Measurements from ENCODE around the gene FAM177A1. TPM values are rescaled to one million over a fixed set of nuclear protein-coding genes. Genes with fewer than 3 reads are reported as not detected.

Gene FAM177A1
- polyA plus RNA-seq, 1 experiment = 29.5 TPM

DNA sequence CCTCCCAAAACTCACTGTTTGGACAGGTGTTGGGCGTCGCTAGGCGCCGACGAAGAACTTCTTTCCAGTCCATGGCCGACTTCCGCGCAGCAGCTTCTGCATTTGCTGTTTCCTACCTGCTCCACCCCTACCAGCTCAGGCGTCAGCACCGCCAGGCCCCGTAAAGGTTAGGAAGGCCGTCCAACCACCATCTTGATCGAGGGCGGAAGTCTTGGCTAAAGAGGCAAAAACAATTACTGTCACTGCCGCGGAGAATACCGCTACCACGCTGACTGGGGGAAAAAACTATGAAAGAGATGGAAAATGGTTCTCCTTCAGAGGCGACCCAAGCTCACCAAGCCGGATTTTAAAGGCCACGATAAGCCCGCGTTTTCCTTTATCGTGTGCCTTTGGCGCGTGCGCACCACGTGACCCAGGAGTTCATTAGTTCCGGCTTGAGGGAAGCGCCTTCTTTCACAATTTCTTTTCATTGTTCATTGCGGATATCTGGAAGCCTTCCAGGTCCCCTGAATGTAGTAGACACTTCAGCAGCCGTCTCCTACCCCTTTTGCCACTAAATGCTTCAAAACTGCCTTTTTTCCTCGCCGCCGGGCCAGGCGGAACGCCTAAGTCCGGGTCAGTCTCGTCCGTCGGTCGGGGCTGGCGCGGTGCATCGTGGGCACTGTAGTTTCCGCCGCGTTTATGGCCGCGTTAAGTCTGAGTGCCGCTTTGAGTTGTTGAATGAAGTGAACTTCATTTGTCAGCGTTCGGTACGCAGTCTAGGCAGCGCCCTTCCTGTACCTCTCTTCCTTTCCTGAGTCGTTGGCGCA lies 76.0 kb downstream of the FAM177A1 start, which contains the start of the genes PPP2R3C and PRORP:
PPP2R3C (minus strand) TSS at position 104 of the 809 bp plus-strand sequence; CDS start at position 73, 31 bp downstream.
PRORP (plus strand) TSS at position 666 of the 809 bp plus-strand sequence. CDS start 694 bp downstream, outside the sequence.
- H3K27me3 ChIP-seq (ENCODE audit: control insufficient read depth, insufficient read depth, low read length) = no peaks in the 10 kb centered on the region
- H3K36me3 ChIP-seq (ENCODE audit: control insufficient read depth, insufficient read depth, low read length) = peaks cover 2% of the 10 kb centered on the region; the same call in 1 of the 2 replicates
- CTCF ChIA-PET = interaction anchor here (0.7 to 2.0 kb wide), 3 partner anchors 19 to 93 kb away, joined by 3 to 7 read pairs (median 4); no protein-coding TSS in a partner anchor
- peak within 1 kb of the TSS; percentile 72 for H3K4me3 ChIP-seq (ENCODE audit: low read depth, low read length)
- peak; percentile 72 for DNase-seq (ENCODE audit: low read depth)
- POLR2A ChIA-PET = no interaction called here
- TF ChIP-seq, protein P1, sequence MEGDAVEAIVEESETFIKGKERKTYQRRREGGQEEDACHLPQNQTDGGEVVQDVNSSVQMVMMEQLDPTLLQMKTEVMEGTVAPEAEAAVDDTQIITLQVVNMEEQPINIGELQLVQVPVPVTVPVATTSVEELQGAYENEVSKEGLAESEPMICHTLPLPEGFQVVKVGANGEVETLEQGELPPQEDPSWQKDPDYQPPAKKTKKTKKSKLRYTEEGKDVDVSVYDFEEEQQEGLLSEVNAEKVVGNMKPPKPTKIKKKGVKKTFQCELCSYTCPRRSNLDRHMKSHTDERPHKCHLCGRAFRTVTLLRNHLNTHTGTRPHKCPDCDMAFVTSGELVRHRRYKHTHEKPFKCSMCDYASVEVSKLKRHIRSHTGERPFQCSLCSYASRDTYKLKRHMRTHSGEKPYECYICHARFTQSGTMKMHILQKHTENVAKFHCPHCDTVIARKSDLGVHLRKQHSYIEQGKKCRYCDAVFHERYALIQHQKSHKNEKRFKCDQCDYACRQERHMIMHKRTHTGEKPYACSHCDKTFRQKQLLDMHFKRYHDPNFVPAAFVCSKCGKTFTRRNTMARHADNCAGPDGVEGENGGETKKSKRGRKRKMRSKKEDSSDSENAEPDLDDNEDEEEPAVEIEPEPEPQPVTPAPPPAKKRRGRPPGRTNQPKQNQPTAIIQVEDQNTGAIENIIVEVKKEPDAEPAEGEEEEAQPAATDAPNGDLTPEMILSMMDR (IDR thresholded peaks at IDR 0.05; ENCODE audit: insufficient read depth, low read depth, low read length) = no peak

DNA sequence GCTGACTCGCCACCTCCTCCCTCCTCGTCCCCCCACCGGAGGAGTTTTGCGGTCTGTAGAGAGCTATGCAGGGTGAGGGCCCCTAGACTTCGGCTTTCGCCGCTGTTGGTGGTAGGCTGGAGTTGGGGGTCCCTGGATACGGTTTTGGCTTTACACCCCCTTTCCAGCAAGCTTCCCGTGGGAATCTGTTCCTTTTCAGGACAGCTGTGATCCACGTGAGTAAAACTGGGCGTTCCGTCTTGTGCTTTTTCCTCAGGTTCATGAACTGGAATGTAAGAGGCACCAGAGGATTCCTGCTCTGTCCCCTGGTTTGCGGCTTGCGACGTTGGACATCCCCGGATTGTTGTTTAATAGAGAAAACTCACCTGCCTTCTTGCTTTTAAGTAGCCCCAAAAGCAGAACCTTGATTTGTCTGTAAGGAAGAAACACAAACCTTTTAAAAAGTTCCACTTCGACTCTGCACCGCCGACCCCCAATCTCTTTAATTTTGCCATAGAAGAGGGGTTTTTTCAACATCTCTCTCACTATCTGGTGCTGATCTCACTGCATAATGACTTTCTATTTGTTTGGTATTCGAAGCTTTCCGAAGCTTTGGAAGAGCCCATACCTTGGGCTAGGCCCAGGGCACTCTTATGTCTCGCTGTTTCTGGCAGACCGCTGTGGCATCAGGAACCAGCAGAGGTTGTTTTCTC lies 76.8 kb downstream of the FAM177A1 start:
- Histone ChIP-seq H3K27me3 (ENCODE audit: control insufficient read depth, insufficient read depth, low read length) (no peaks in the 10 kb centered on the region), H3K4me3 (ENCODE audit: low read depth, low read length) (peak overlapping the region; percentile 72), H3K36me3 (ENCODE audit: control insufficient read depth, insufficient read depth, low read length) (peaks cover 2% of the 10 kb centered on the region; the same call in 1 of the 2 replicates)
- TF ChIP-seq, protein P1 (IDR thresholded peaks at IDR 0.05; ENCODE audit: insufficient read depth, low read depth, low read length) = no peak
- CTCF ChIA-PET = interaction anchor here (1.3 to 2.0 kb wide), 2 partner anchors 18 to 23 kb away, joined by 3 to 7 read pairs; no protein-coding TSS in a partner anchor
- POLR2A ChIA-PET = no interaction called here
- no peak for DNase-seq (ENCODE audit: low read depth)

DNA sequence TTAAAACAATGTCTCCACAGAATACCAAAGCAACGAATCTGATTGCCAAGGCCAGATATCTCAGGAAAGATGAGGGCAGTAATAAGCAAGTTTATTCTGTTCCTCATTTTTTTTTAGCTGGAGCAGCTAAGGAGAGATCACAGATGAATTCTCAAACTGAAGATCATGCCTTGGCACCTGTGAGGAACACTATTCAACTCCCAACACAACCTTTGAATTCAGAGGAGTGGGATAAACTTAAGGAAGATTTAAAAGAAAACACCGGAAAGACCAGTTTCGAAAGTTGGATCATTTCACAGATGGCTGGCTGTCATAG lies 77.3 kb downstream of the FAM177A1 start:
- Histone ChIP-seq H3K27me3 (ENCODE audit: control insufficient read depth, insufficient read depth, low read length) (no peaks in the 10 kb centered on the region), H3K36me3 (ENCODE audit: control insufficient read depth, insufficient read depth, low read length) (peaks cover 2% of the 10 kb centered on the region; the same call in 1 of the 2 replicates), H3K4me3 (ENCODE audit: low read depth, low read length) (peak overlapping the region; percentile 72)
- DNase-seq (ENCODE audit: low read depth) = no peak
- POLR2A ChIA-PET = no interaction called here
- CTCF ChIA-PET = interaction anchor here (2.0 kb wide), 1 partner anchor 18 kb away, joined by 7 read pairs; no protein-coding TSS in a partner anchor
- TF ChIP-seq, protein P1 (IDR thresholded peaks at IDR 0.05; ENCODE audit: insufficient read depth, low read depth, low read length) = no peak

DNA sequence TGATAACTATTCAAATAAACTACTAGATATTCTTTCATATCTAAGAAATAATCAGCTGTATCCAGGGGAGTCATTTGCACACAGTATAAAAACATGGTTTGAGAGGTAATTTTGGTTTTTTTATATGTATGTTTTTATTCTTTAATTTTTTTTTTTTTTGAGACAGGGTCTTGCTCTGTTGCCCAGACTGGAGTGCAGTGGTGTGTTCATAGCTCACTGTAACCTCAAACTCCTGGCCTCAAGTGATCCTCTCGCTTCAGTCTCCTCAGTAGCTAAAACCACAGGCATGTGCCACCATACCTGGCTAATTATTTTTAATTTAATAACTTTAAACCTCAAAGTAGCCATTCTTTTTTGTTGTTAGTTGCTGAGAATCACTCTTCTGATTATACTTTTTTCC lies 78.1 kb downstream of the FAM177A1 start:
- DNase-seq (ENCODE audit: low read depth) = no peak
- H3K4me3 ChIP-seq (ENCODE audit: low read depth, low read length) = no peak overlapping the region
- TF ChIP-seq, protein P1 (IDR thresholded peaks at IDR 0.05; ENCODE audit: insufficient read depth, low read depth, low read length) = no peak
- ChIA-PET CTCF (interaction anchor here (2.0 kb wide), 1 partner anchor 17 kb away, joined by 7 read pairs; no protein-coding TSS in a partner anchor), POLR2A (no interaction called here)
- peaks cover 2% of the 10 kb centered on the region; the same call in 1 of the 2 replicates for H3K36me3 ChIP-seq (ENCODE audit: control insufficient read depth, insufficient read depth, low read length)
- H3K27me3 ChIP-seq (ENCODE audit: control insufficient read depth, insufficient read depth, low read length) = no peaks in the 10 kb centered on the region

Other genes with a start within 250 kb of the FAM177A1 start
- 8.9 and 20.9 TPM in 2 replicates for gene BAZ1A, start 170.9 kb upstream of the FAM177A1 start, polyA plus RNA-seq (2011; rRNA removed)
- gene SRP54, start 63.3 kb upstream of the FAM177A1 start, polyA plus RNA-seq (2011; rRNA removed) = 25.6 and 36.0 TPM in 2 replicates
- 11.3 and 23.2 TPM in 2 replicates for gene PPP2R3C, start 75.7 kb downstream of the FAM177A1 start, polyA plus RNA-seq (2011; rRNA removed)
- gene PRORP, start 76.3 kb downstream of the FAM177A1 start, polyA plus RNA-seq (2011; rRNA removed) = 29.3 and 33.4 TPM in 2 replicates
- 155 and 216 TPM in 2 replicates for gene PSMA6, start 246.1 kb downstream of the FAM177A1 start, polyA plus RNA-seq (2011; rRNA removed)